ENCODE results near the gene COL1A2. TPM values are rescaled to one million over a fixed set of nuclear protein-coding genes. Genes with fewer than 3 reads are reported as not detected.
A peak's percentile ranks its signal among the peaks of the same experiment; 100 is the strongest.

Gene COL1A2
- total RNA-seq, 4 donors from 2014 or later, result 28.0 to 404 (median 59.1) TPM

- Histone ChIP-seq H3K27me3 (no peaks in the 10 kb centered on the region), H3K4me1 (no peaks in the 10 kb centered on the region), H3K4me3 (no peak overlapping the region), H3K36me3 (peaks cover 0 to 36% (median 0%) of the 10 kb centered on the region in 3 donors), H3K27ac (peak overlapping the region in 1 of 4 donors; percentile 19), H3K9me3 (no peaks in the 10 kb centered on the region)
- DNase-seq, result no peak
- TF ChIP-seq CTCF (IDR thresholded peaks at IDR 0.05) (no peak), POLR2A (IDR thresholded peaks at IDR 0.05) (no peak)
These were observed 20.3 kb downstream of the COL1A2 start for GRCh38 chr7:94414980-94415379.

DNA sequence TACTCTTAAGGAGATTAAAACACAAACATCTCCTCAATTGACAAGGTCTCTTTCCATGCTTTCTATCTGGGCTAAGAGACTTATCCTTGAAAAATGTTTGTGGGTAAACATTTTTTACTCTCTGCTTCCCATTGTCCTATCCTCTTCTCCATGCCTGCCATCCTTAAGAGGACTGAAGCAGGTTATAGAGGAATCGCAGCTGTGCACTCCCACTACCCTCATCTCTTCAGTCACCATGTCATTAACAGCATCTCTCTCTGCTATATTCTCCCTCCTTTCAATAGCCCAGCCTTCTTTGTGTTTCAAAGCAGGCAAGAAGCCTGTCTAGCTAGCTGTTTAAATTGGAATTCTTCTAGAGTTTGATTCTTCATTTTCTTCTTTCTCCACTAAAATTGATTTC lies 22.6 kb downstream of the COL1A2 start:
- H3K4me3 ChIP-seq, result no peak overlapping the region
- H3K9me3 ChIP-seq, result no peaks in the 10 kb centered on the region
- H3K4me1 ChIP-seq, result no peaks in the 10 kb centered on the region
- TF ChIP-seq POLR2A (IDR thresholded peaks at IDR 0.05), result no peak
- no peaks in the 10 kb centered on the region for H3K27me3 ChIP-seq
- DNase-seq, result no peak
- peak overlapping the region in 1 of 4 donors; percentile 10 for H3K27ac ChIP-seq
- peaks cover 0 to 38% (median 0%) of the 10 kb centered on the region in 3 donors for H3K36me3 ChIP-seq

DNA sequence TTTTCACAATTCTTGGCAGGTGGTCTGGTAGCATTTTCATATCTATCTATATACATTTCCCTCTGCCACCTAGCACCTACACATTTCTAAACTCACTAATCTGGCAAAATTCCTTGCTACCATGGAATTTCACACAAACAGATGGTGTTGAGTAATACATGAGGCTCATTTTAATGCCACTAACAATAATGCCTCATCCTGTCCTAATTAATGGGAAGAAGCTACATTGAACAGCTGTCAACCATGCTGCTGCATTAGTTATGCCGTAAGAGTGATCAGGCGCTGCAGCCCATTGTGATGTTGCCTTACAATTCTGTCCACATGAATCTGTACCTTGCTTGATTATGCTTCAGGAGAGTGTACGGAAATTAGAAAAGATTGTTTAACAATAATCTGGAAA lies 23.2 kb downstream of the COL1A2 start:
- H3K4me3 ChIP-seq, result no peak overlapping the region
- TF ChIP-seq CTCF (IDR thresholded peaks at IDR 0.05) (no peak), POLR2A (IDR thresholded peaks at IDR 0.05) (no peak)
- H3K9me3 ChIP-seq, result no peaks in the 10 kb centered on the region
- H3K4me1 ChIP-seq, result no peaks in the 10 kb centered on the region
- no peaks in the 10 kb centered on the region for H3K27me3 ChIP-seq
- DNase-seq, result no peak
- H3K27ac ChIP-seq, result no peak overlapping the region
- H3K36me3 ChIP-seq, result peaks cover 0 to 33% (median 0%) of the 10 kb centered on the region in 3 donors

GRCh38 chr7:94418851-94419250 lies 24.2 kb downstream of the COL1A2 start:
- no peaks in the 10 kb centered on the region for H3K27me3 ChIP-seq
- no peaks in the 10 kb centered on the region for H3K4me1 ChIP-seq
- no peak overlapping the region for H3K4me3 ChIP-seq
- peaks cover 0 to 29% (median 0%) of the 10 kb centered on the region in 3 donors for H3K36me3 ChIP-seq
- DNase-seq, result no peak
- TF ChIP-seq CTCF (IDR thresholded peaks at IDR 0.05) (no peak), POLR2A (IDR thresholded peaks at IDR 0.05) (no peak)
- no peak overlapping the region for H3K27ac ChIP-seq
- no peaks in the 10 kb centered on the region for H3K9me3 ChIP-seq

GRCh38 chr7:94420328-94420727 lies 25.6 kb downstream of the COL1A2 start:
- no peak for DNase-seq
- H3K9me3 ChIP-seq, result no peaks in the 10 kb centered on the region
- no peaks in the 10 kb centered on the region for H3K4me1 ChIP-seq
- no peak overlapping the region for H3K27ac ChIP-seq
- no peak overlapping the region for H3K4me3 ChIP-seq
- no peaks in the 10 kb centered on the region for H3K27me3 ChIP-seq
- TF ChIP-seq CTCF (IDR thresholded peaks at IDR 0.05) (no peak), POLR2A (IDR thresholded peaks at IDR 0.05) (no peak)
- peaks cover 0 to 35% (median 0%) of the 10 kb centered on the region in 3 donors for H3K36me3 ChIP-seq

GRCh38 chr7:94421681-94422080 lies 27.0 kb downstream of the COL1A2 start:
- Histone ChIP-seq H3K27ac (no peak overlapping the region), H3K27me3 (no peaks in the 10 kb centered on the region), H3K4me3 (no peak overlapping the region), H3K36me3 (peaks cover 0 to 46% (median 0%) of the 10 kb centered on the region in 3 donors), H3K4me1 (no peaks in the 10 kb centered on the region), H3K9me3 (no peaks in the 10 kb centered on the region)
- DNase-seq, result no peak
- TF ChIP-seq POLR2A (IDR thresholded peaks at IDR 0.05) (no peak), CTCF (IDR thresholded peaks at IDR 0.05) (no peak)
